Panc1 (cell line): ENCODE results near the gene P2RX4. TPM values are rescaled to one million over a fixed set of nuclear protein-coding genes. Genes with fewer than 3 reads are reported as not detected.

Source experiments
- ATAC-seq: fragments of 200-7000 bp; cut with Tn5 transposase; 2 replicates; pipeline ENCODE4 v1.9.1; 2020; ENCODE audit warnings: mild to moderate bottlenecking, moderate library complexity
- BruUV-seq: library from RNA; stranded (reverse); fragments of 400-500 nt; replicated peaks from 2 replicates; lab custom pipeline; 2021; lab: Mats Ljungman, UMichigan
- CTCF ChIA-PET: fragments of 300-600 bp; sonication (Branson Sonifier 250); formaldehyde crosslinking; loops from one replicate; lab custom pipeline; 2022; ENCODE audit warnings: antibody characterized with exemption; lab: Charles Lee
- POLR2A ChIA-PET: fragments of 300-600 bp; sonication (Branson Sonifier 250); formaldehyde crosslinking; loops from one replicate; lab custom pipeline; 2022; ENCODE audit warnings: antibody characterized with exemption; lab: Charles Lee
- DNase-seq: peaks from one replicate; pipeline ENCODE4 v3.0.0-alpha.2; 2010; ENCODE audit warnings: low read depth, low spot score
- H3K27ac ChIP-seq: 2 replicates; pipeline ENCODE4 v1.5.1; 2011; ENCODE audit warnings: mild to moderate bottlenecking, low read length, inconsistent platforms
- H3K27me3 ChIP-seq: fragments of 200-500 bp; sonication (Bioruptor generic); 2 replicates; pipeline ENCODE4 v1.6.0; 2014; ENCODE audit warnings: low read length, inconsistent platforms; ENCODE audit not compliant: control insufficient read depth, insufficient read depth
- H3K36me3 ChIP-seq: fragments of 200-500 bp; sonication (Bioruptor generic); 2 replicates; pipeline ENCODE4 v1.5.1; 2014; ENCODE audit warnings: inconsistent platforms, mild to moderate bottlenecking, low read length, moderate library complexity; ENCODE audit not compliant: control insufficient read depth, insufficient read depth
- H3K4me1 ChIP-seq: 2 replicates; pipeline ENCODE4 v1.5.1; 2011; ENCODE audit warnings: inconsistent platforms, mild to moderate bottlenecking, low read length, moderate library complexity; ENCODE audit not compliant: control insufficient read depth, insufficient read depth
- H3K4me3 ChIP-seq, 2 experiments: 2 replicates each; pipeline ENCODE4 v1.5.1; 2011 to 2012; ENCODE audit warnings: low read depth in 2 of 2, low read length in 2 of 2, mild to moderate bottlenecking in 2 of 2, inconsistent platforms in 1 of 2, moderate library complexity in 1 of 2
- H3K9me3 ChIP-seq: fragments of 200-500 bp; sonication (Bioruptor generic); 2 replicates; pipeline ENCODE4 v1.5.1; 2014; ENCODE audit warnings: low read depth, mild to moderate bottlenecking, inconsistent platforms, low read length, moderate library complexity; ENCODE audit not compliant: control insufficient read depth, insufficient read depth
- CTCF ChIP-seq: fragments of 450-650 bp; IDR thresholded peaks from 2 replicates; pipeline ENCODE4 v1.5.1; 2017; ENCODE audit warnings: mild to moderate bottlenecking
- POLR2AphosphoS5 ChIP-seq: IDR thresholded peaks from 2 replicates; pipeline ENCODE4 v1.6.1; 2012; ENCODE audit warnings: mild to moderate bottlenecking, low read depth, low read length, moderate library complexity
- REST ChIP-seq, 2 experiments: IDR thresholded peaks; 2 replicates each; pipeline ENCODE4 v1.6.1; 2011 to 2012; ENCODE audit warnings: low read depth in 2 of 2, control low read depth in 1 of 2, low read length in 1 of 2, mild to moderate bottlenecking in 1 of 2, moderate library complexity in 1 of 2; ENCODE audit not compliant: insufficient read depth in 1 of 2
- SIN3A ChIP-seq: IDR thresholded peaks from 2 replicates; pipeline ENCODE4 v1.6.1; 2012; ENCODE audit warnings: low read depth, mild to moderate bottlenecking, low read length, moderate library complexity, borderline replicate concordance; ENCODE audit not compliant: insufficient read depth
- TCF7L2 ChIP-seq: IDR thresholded peaks from 2 replicates; pipeline ENCODE4 v1.6.1; 2011; ENCODE audit warnings: mild to moderate bottlenecking, low read depth, low read length, inconsistent platforms
- in situ Hi-C: cut with HindIII; loops from 2 replicates; pipeline ENCODE4 v1.10.0; 2016; ENCODE audit warnings: low sequenced_read_pairs, low pct_unique_long_range_greater_than_20kb
- intact Hi-C: fragments of 100-400 bp; cut with micrococcal nuclease; formaldehyde crosslinking; loops from one replicate; pipeline ENCODE4 v1.10.0; 2022; ENCODE audit not compliant: unreplicated experiment
- total RNA-seq: library from RNA; stranded (reverse); gene quantifications from one replicate; pipeline ENCODE4 v1.2.1, GENCODE V29; 2021; ENCODE audit not compliant: unreplicated experiment

Gene P2RX4
- total RNA-seq, 1 experiment from 2014 or later: 12.4 TPM

- H3K36me3 ChIP-seq: no peaks in the 10 kb centered on the region; the same call in 1 of the 2 replicates
- TF ChIP-seq CTCF (no peak), REST (IDR thresholded peaks at IDR 0.05; ENCODE audit: insufficient read depth in 1 of 2, low read depth in 2 of 2, low read length in 1 of 2) (no peak), POLR2AphosphoS5 (no peak), TCF7L2 (no peak), SIN3A (no peak)
- H3K27me3 ChIP-seq: no peaks in the 10 kb centered on the region
- no peaks in the 10 kb centered on the region for H3K9me3 ChIP-seq
- intact Hi-C loops (no loop called here), in situ Hi-C loops (no loop called here)
- POLR2A ChIA-PET: interaction anchor here (0.7 kb wide), 1 partner anchor 9 kb away, joined by 9 read pairs; no protein-coding TSS in a partner anchor
- ATAC-seq (no peak), DNase-seq (no peak)
- no peak overlapping the region for H3K4me3 ChIP-seq
- BruUV-seq: no TSS peak
- no peaks in the 10 kb centered on the region for H3K4me1 ChIP-seq
- H3K27ac ChIP-seq: no peak overlapping the region
- CTCF ChIA-PET: no interaction called here
Observed at GRCh38 chr12:121267822-121268221, 57.9 kb downstream of the P2RX4 start.

GRCh38 chr12:121273364-121273896 lies 63.5 kb downstream of the P2RX4 start:
- no peaks in the 10 kb centered on the region for H3K4me1 ChIP-seq
- ATAC-seq: no peak
- H3K36me3 ChIP-seq: no peaks in the 10 kb centered on the region
- no peak overlapping the region for H3K4me3 ChIP-seq
- no peaks in the 10 kb centered on the region for H3K27me3 ChIP-seq
- no TSS peak for BruUV-seq
- no peak for DNase-seq
- no peak overlapping the region for H3K27ac ChIP-seq
- in situ Hi-C loops: no loop called here
- intact Hi-C loops: no loop called here
- TF ChIP-seq REST (IDR thresholded peaks at IDR 0.05; ENCODE audit: insufficient read depth in 1 of 2, low read depth in 2 of 2, low read length in 1 of 2): no peak
- no peak for TF ChIP-seq POLR2AphosphoS5
- TF ChIP-seq SIN3A: no peak
- no peak for TF ChIP-seq CTCF
- no peak for TF ChIP-seq TCF7L2
- no peaks in the 10 kb centered on the region for H3K9me3 ChIP-seq
- ChIA-PET CTCF (no interaction called here), POLR2A (no interaction called here)
